Measurements from ENCODE around the gene TMED10. TPM values are rescaled to one million over a fixed set of nuclear protein-coding genes. Genes with fewer than 3 reads are reported as not detected.

The TMED10 gene
- total RNA-seq, 4 donors from 2014 or later, result 58.6 to 181 (median 115) TPM

- Histone ChIP-seq H3K36me3 (peaks cover 0 to 88% (median 0%) of the 10 kb centered on the region in 3 donors), H3K9me3 (no peaks in the 10 kb centered on the region), H3K27me3 (no peaks in the 10 kb centered on the region), H3K27ac (peak overlapping the region in 1 of 4 donors; percentile 5), H3K4me1 (no peaks in the 10 kb centered on the region), H3K4me3 (no peak overlapping the region)
- TF ChIP-seq CTCF (IDR thresholded peaks at IDR 0.05) (no peak), POLR2A (IDR thresholded peaks at IDR 0.05) (no peak)
- no peak for DNase-seq
These were observed 78.2 kb downstream of the TMED10 start for GRCh38 chr14:75098212-75098611.

- TF ChIP-seq CTCF (IDR thresholded peaks at IDR 0.05) (no peak), POLR2A (IDR thresholded peaks at IDR 0.05) (no peak)
- Histone ChIP-seq H3K4me3 (no peak overlapping the region), H3K27me3 (no peaks in the 10 kb centered on the region), H3K9me3 (no peaks in the 10 kb centered on the region), H3K27ac (no peak overlapping the region), H3K36me3 (peaks cover 0 to 94% (median 0%) of the 10 kb centered on the region in 3 donors), H3K4me1 (no peaks in the 10 kb centered on the region)
- DNase-seq, result no peak
These were observed 79.5 kb downstream of the TMED10 start for GRCh38 chr14:75096959-75097358.

GRCh38 chr14:75095690-75096089, 80.7 kb downstream of the TMED10 start:
- Histone ChIP-seq H3K27me3 (no peaks in the 10 kb centered on the region), H3K4me3 (no peak overlapping the region), H3K4me1 (no peaks in the 10 kb centered on the region), H3K36me3 (peaks cover 0 to 95% (median 0%) of the 10 kb centered on the region in 3 donors), H3K9me3 (no peaks in the 10 kb centered on the region), H3K27ac (no peak overlapping the region)
- TF ChIP-seq POLR2A (IDR thresholded peaks at IDR 0.05) (no peak), CTCF (IDR thresholded peaks at IDR 0.05) (no peak)
- DNase-seq, result no peak

- Histone ChIP-seq H3K36me3 (peaks cover 0 to 93% (median 0%) of the 10 kb centered on the region in 3 donors), H3K27me3 (no peaks in the 10 kb centered on the region), H3K4me1 (no peaks in the 10 kb centered on the region), H3K9me3 (no peaks in the 10 kb centered on the region), H3K4me3 (no peak overlapping the region), H3K27ac (no peak overlapping the region)
- DNase-seq, result no peak
- TF ChIP-seq CTCF (IDR thresholded peaks at IDR 0.05) (no peak), POLR2A (IDR thresholded peaks at IDR 0.05) (no peak)
These were observed 81.5 kb downstream of the TMED10 start for GRCh38 chr14:75094896-75095295.

- TF ChIP-seq POLR2A (IDR thresholded peaks at IDR 0.05) (no peak), CTCF (IDR thresholded peaks at IDR 0.05) (no peak)
- H3K27me3 ChIP-seq, result no peaks in the 10 kb centered on the region
- no peak overlapping the region for H3K27ac ChIP-seq
- DNase-seq, result no peak
- H3K36me3 ChIP-seq, result peaks cover 0 to 79% (median 0%) of the 10 kb centered on the region in 3 donors
- H3K4me1 ChIP-seq, result no peaks in the 10 kb centered on the region
- no peaks in the 10 kb centered on the region for H3K9me3 ChIP-seq
- H3K4me3 ChIP-seq, result no peak overlapping the region
These were observed 83.7 kb downstream of the TMED10 start for GRCh38 chr14:75092698-75093097.

GRCh38 chr14:75091251-75091650, 85.2 kb downstream of the TMED10 start:
- peaks cover 0 to 82% (median 0%) of the 10 kb centered on the region in 3 donors for H3K36me3 ChIP-seq
- TF ChIP-seq POLR2A (IDR thresholded peaks at IDR 0.05) (no peak), CTCF (IDR thresholded peaks at IDR 0.05) (no peak)
- H3K4me1 ChIP-seq, result no peaks in the 10 kb centered on the region
- no peaks in the 10 kb centered on the region for H3K9me3 ChIP-seq
- H3K27ac ChIP-seq, result no peak overlapping the region
- no peak for DNase-seq
- H3K4me3 ChIP-seq, result no peak overlapping the region
- H3K27me3 ChIP-seq, result no peaks in the 10 kb centered on the region
